Pancreas (tissue), 10 donors: ENCODE results near the gene TBC1D2. TPM values are rescaled to one million over a fixed set of nuclear protein-coding genes. Genes with fewer than 3 reads are reported as not detected.

ENCODE experiments used
- ATAC-seq, 4 donors: fragments of 200-7000 bp; cut with Tn5 transposase; one replicate each; pipeline versions ENCODE4 v1.8.0 to v1.9.1; 2020; ENCODE audit warnings: mild to moderate bottlenecking in 4 of 4, moderate library complexity in 4 of 4
- DNase-seq, 6 donors: peaks; one replicate each; pipeline ENCODE4 v3.0.0-alpha.2; 2020
- FAIRE-seq: peaks from 2 replicates; lab custom pipeline; 2012; peaks lifted over from hg19 to GRCh38; lab: Jason Lieb, UNC
- H3K27ac ChIP-seq, 4 donors: fragments of 200-600 bp; sonication (generic); 1 replicate in 3 of 4; 2 replicates in 1 of 4; pipeline versions ENCODE4 v1.5.0 to v1.8.0; 2020
- H3K27me3 ChIP-seq, 4 donors: fragments of 200-600 bp; one replicate each; pipeline ENCODE4 v1.8.0; 2021
- H3K36me3 ChIP-seq, 3 donors: fragments of 200-600 bp; sonication (generic) in 1 of 3; one replicate each; pipeline versions ENCODE4 v1.5.0 to v1.8.0; 2020 to 2021
- H3K4me1 ChIP-seq, 3 donors: fragments of 200-600 bp; one replicate each; pipeline ENCODE4 v1.8.0; 2021
- H3K4me3 ChIP-seq, 4 donors: fragments of 200-600 bp; sonication (generic) in 2 of 4; one replicate each; pipeline versions ENCODE4 v1.5.0 to v1.8.0; 2020 to 2021
- H3K9me3 ChIP-seq, 4 donors: fragments of 200-600 bp; one replicate each; pipeline ENCODE4 v1.8.0; 2021
- CTCF ChIP-seq, 4 donors: fragments of 200-600 bp; sonication (generic) in 3 of 4; IDR thresholded peaks; one replicate each; pipeline versions ENCODE4 v1.5.0 to v1.8.0; 2021; ENCODE audit warnings: antibody characterized with exemption in 4 of 4
- WGBS, 2 donors: extraction: QIAGEN DNeasy Blood & Tissue Kit; methylation state at CpG; one replicate each; pipeline ENCODE4 v1.1.7; 2013; 5-methylcytosine and 5-hydroxymethylcytosine counted together
- intact Hi-C, 3 donors: fragments of 100-400 bp; cut with DNase I; formaldehyde crosslinking; loops; one replicate each; pipeline versions ENCODE4 v1.11.1 to v1.14.2; 2022
- polyA plus RNA-seq, 2 donors: library from polyadenylated mRNA; stranded (reverse); fragments of 200-250 nt; gene quantifications; one replicate each; pipeline ENCODE4 v1.2.3, GENCODE V29; 2013
- total RNA-seq, 6 donors: library from RNA; stranded (reverse); fragmentation: NEBNext Ultra II Directional in 4 of 6; extraction: Animal tissue kit (Norgen Biotek cat#: 25700) in 4 of 6; gene quantifications; one replicate each; pipeline versions ENCODE4 v1.2.1 to v1.2.4, GENCODE V29; 2021 to 2023
- donor health status: healthy with polysubstance abuse.
- donor health status: DM: no; HTN: no; CAD: no; lungs with moderate emphysema.
- donor health status: DM: no; HTN: no; CAD: no.
- donor health status: control.
- donor health status: control.
- donor health status: Bipolar disorder and iron deficiency.
- donor health status: DM: yes; HTN: yes; CAD: no.
- donor health status: DM: no; HTN: no; CAD: no.
- donor health status: DM: no; HTN: no; CAD: no.
- donor health status: DM: yes; HTN: yes; CAD: no.

TBC1D2 gene
- total and polyA plus RNA-seq, 8 donors: 1.9 to 5.2 (median 2.4) TPM

DNA sequence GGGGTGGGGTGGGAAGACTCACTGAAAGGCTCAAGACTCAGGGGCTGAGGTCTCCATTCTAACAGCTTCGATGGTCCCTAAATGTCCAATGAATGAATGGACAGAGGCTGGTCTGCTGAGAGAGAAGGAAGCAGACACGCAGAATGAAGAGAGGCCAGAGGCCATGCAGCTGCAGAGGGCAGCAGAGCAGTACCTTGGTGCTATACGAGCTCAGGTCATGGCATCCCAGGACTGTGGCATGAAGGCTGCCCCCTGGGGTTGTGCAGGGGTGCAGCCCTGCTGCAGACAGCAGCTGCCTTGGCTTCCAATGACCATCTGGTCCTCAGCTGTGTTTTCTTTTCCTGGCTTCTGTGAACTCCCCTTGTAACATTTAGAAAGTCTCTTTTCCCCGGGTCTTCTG, 47.8 kb downstream of the TBC1D2 start:
- no peak for DNase-seq
- FAIRE-seq: no peak
- 81 to 82% methylated on average over 4 of the region's 4 CpGs for WGBS, 2 donors
- intact Hi-C loops: loop anchor here in 2 of 3 donors (5.0 to 10.0 kb wide), 3 partner anchors 45 to 133 kb away; no protein-coding TSS in a partner anchor
- Histone ChIP-seq H3K4me3 (no peak overlapping the region), H3K27me3 (no peaks in the 10 kb centered on the region), H3K27ac (no peak overlapping the region), H3K9me3 (no peaks in the 10 kb centered on the region), H3K36me3 (no peaks in the 10 kb centered on the region), H3K4me1 (no peaks in the 10 kb centered on the region)
- ATAC-seq: no peak
- no peak for TF ChIP-seq CTCF (IDR thresholded peaks at IDR 0.05)

DNA sequence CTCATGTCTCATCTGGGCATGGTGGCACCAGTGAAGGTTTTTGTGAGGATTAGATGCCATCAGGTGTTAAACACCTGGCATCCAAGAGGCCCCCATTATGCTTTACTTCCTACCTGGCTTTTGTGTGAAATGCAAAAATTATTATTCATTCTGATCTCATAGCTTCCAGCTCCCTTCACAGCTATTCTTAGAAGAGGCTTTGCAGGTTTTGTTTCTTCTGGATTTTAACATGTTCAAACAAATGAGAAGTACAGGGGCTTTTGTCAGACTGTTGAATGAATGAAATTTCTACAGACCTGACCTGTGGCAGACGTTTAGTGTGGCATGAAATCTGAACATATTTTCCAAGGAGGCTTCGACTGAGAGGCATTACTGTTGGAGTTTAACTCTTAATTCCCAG, 48.7 kb downstream of the TBC1D2 start:
- Histone ChIP-seq H3K9me3 (no peaks in the 10 kb centered on the region), H3K27me3 (no peaks in the 10 kb centered on the region), H3K36me3 (no peaks in the 10 kb centered on the region), H3K27ac (no peak overlapping the region), H3K4me3 (no peak overlapping the region), H3K4me1 (no peaks in the 10 kb centered on the region)
- 32 to 42% methylated on average over 2 of the region's 2 CpGs for WGBS, 2 donors
- intact Hi-C loops: loop anchor here in 2 of 3 donors (5.0 to 10.0 kb wide), 3 partner anchors 46 to 132 kb away; no protein-coding TSS in a partner anchor
- ATAC-seq (no peak), FAIRE-seq (no peak), DNase-seq (no peak)
- TF ChIP-seq CTCF (IDR thresholded peaks at IDR 0.05): no peak

- no peaks in the 10 kb centered on the region for H3K4me1 ChIP-seq
- H3K27me3 ChIP-seq: no peaks in the 10 kb centered on the region
- ATAC-seq: no peak
- no peak for FAIRE-seq
- H3K36me3 ChIP-seq: no peaks in the 10 kb centered on the region
- WGBS, 2 donors: 55 to 65% methylated on average over 4 of the region's 4 CpGs
- no peak for DNase-seq
- no peak overlapping the region for H3K4me3 ChIP-seq
- intact Hi-C loops: loop anchor here in 2 of 3 donors (5.0 to 10.0 kb wide), 3 partner anchors 48 to 130 kb away; no protein-coding TSS in a partner anchor
- no peaks in the 10 kb centered on the region for H3K9me3 ChIP-seq
- no peak overlapping the region for H3K27ac ChIP-seq
- no peak for TF ChIP-seq CTCF (IDR thresholded peaks at IDR 0.05)
Observed at GRCh38 chr9:98204692-98205091, 50.8 kb downstream of the TBC1D2 start.

DNA sequence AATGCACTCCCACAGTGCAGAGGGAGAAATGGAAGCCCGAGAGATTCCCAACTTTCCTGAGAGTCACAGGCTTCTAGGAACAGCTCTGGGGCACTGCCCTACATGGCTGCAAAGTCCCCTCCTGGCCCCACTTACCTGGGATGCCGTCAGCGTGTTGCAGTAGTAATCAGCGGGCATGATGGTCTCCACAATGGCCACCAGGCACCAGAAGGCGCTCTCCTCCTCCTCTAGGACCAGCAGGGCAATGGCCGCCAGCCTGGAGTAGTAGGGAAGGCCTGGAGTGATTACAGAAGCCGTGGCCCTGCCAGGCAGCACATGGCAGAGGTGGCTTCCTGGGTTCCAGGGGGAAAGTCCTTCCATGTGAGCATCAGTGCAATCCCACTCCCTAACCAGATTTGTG, 52.3 kb downstream of the TBC1D2 start:
- no peaks in the 10 kb centered on the region for H3K9me3 ChIP-seq
- 78 to 83% methylated on average over 7 of the region's 7 CpGs for WGBS, 2 donors
- intact Hi-C loops: loop anchor here in 1 of 3 donors (10.0 kb wide), 1 partner anchor 128 kb away; no protein-coding TSS in a partner anchor
- DNase-seq: no peak
- no peaks in the 10 kb centered on the region for H3K27me3 ChIP-seq
- no peaks in the 10 kb centered on the region for H3K36me3 ChIP-seq
- H3K4me1 ChIP-seq: no peaks in the 10 kb centered on the region
- no peak for TF ChIP-seq CTCF (IDR thresholded peaks at IDR 0.05)
- no peak overlapping the region for H3K27ac ChIP-seq
- no peak for FAIRE-seq
- no peak overlapping the region for H3K4me3 ChIP-seq
- ATAC-seq: no peak

GRCh38 chr9:98202252-98202651, 53.2 kb downstream of the TBC1D2 start:
- Histone ChIP-seq H3K27ac (no peak overlapping the region), H3K9me3 (no peaks in the 10 kb centered on the region), H3K4me1 (no peaks in the 10 kb centered on the region), H3K27me3 (no peaks in the 10 kb centered on the region), H3K4me3 (no peak overlapping the region), H3K36me3 (no peaks in the 10 kb centered on the region)
- no peak for TF ChIP-seq CTCF (IDR thresholded peaks at IDR 0.05)
- no peak for FAIRE-seq
- WGBS, 2 donors: 71 to 76% methylated on average over 5 of the region's 5 CpGs
- DNase-seq: no peak
- no peak for ATAC-seq
- intact Hi-C loops: loop anchor here in 1 of 3 donors (10.0 kb wide), 1 partner anchor 127 kb away; no protein-coding TSS in a partner anchor
